DMS53 treated with DMSO at 0.1 percent for 48 hours (cell line): Measurements from ENCODE around the gene AR.

ENCODE experiments used
- DNase-seq: peaks from one replicate; lab custom pipeline; 2025; ENCODE audit not compliant: unreplicated experiment; lab: John Stamatoyannopoulos, UW

The AR gene

DNA sequence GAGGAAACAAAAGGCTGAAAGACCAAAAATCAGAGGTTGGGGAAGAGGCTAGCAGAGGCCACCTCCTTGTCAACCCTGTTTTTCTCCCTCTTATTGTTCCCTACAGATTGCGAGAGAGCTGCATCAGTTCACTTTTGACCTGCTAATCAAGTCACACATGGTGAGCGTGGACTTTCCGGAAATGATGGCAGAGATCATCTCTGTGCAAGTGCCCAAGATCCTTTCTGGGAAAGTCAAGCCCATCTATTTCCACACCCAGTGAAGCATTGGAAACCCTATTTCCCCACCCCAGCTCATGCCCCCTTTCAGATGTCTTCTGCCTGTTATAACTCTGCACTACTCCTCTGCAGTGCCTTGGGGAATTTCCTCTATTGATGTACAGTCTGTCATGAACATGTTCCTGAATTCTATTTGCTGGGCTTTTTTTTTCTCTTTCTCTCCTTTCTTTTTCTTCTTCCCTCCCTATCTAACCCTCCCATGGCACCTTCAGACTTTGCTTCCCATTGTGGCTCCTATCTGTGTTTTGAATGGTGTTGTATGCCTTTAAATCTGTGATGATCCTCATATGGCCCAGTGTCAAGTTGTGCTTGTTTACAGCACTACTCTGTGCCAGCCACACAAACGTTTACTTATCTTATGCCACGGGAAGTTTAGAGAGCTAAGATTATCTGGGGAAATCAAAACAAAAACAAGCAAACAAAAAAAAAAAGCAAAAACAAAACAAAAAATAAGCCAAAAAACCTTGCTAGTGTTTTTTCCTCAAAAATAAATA, 179.9 kb downstream of the AR start:
- DNase-seq: no peak

DNA sequence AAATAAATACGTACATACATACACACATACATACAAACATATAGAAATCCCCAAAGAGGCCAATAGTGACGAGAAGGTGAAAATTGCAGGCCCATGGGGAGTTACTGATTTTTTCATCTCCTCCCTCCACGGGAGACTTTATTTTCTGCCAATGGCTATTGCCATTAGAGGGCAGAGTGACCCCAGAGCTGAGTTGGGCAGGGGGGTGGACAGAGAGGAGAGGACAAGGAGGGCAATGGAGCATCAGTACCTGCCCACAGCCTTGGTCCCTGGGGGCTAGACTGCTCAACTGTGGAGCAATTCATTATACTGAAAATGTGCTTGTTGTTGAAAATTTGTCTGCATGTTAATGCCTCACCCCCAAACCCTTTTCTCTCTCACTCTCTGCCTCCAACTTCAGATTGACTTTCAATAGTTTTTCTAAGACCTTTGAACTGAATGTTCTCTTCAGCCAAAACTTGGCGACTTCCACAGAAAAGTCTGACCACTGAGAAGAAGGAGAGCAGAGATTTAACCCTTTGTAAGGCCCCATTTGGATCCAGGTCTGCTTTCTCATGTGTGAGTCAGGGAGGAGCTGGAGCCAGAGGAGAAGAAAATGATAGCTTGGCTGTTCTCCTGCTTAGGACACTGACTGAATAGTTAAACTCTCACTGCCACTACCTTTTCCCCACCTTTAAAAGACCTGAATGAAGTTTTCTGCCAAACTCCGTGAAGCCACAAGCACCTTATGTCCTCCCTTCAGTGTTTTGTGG, 180.7 kb downstream of the AR start:
- DNase-seq: no peak

- no peak for DNase-seq
Measured at GRCh38 chrX:67725471-67725870, 181.7 kb downstream of the AR start.

GRCh38 chrX:67726018-67726417, 182.2 kb downstream of the AR start:
- DNase-seq: no peak

- no peak for DNase-seq
Measured at GRCh38 chrX:67727576-67727975, 183.8 kb downstream of the AR start.

- DNase-seq: no peak
Measured at GRCh38 chrX:67730296-67730695, 186.5 kb downstream of the AR start.

GRCh38 chrX:67731061-67731460, 187.2 kb downstream of the AR start:
- no peak for DNase-seq

DNA sequence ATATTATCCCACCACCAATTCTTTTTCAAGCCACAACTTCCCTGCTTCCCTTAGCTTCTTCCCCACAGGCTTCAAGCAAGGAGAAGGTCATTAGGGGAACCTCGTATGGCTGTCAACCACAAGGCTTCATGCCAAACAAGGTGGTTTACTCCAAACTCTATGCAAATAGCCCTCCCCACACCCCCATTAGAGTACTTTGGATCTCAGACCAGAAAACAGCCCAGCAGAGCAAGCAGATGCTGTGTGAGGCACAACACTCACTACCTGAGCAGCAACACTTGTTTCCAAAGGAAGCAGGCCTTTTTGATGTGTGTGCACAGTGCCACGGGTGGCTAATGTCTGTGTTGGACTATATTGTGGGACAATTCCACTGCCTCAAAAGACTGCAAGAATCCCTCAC, 189.0 kb downstream of the AR start:
- DNase-seq: no peak

DNA sequence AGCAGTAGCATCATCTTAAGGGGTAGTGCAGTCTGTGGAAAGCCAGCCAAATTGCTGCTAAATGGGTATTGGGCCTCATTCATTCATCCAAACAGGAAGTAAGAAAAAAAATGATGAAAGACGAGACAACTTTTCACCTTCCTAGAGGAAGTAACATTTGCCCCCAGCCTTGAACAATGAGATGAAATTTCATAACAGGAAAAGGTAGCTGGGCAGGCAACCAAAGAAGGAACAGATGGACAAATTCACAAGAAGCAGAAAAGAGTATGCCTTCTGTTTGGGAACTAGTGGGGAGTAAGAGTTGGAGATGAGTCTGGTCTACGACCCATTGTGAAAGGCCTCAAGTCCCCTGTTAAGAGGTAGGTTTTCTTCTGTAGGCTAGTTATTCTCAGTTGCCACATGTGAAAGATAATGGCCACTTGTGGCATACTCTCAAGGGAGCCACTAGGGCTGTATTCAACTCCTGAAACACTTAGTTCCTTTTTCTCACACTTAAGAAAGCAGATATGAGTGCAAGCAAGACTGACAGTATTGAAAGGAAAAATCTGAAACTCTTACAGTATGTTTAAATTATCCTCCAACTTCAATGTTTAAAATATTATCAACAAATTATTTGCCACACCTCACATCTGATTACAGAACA, 190.4 kb downstream of the AR start:
- no peak for DNase-seq

DNA sequence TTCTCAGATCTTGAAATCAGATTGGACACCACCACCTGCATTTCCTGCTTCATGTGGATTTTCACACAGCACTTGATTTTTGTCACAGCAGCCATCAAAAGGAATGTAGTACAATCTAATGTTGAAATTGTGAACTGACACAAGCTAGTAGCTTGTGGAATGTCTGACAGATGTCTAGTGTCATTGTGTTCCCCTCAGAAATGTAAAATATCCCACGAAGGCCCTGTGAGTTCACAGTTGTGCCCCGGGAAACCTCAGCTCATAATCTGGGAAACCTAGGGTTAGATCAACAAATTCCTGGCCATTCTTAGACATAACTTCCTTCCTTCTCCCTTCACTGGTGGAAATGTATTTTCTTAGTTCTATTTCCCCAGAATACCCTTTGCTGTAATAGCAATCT, 205.7 kb downstream of the AR start:
- no peak for DNase-seq

DNA sequence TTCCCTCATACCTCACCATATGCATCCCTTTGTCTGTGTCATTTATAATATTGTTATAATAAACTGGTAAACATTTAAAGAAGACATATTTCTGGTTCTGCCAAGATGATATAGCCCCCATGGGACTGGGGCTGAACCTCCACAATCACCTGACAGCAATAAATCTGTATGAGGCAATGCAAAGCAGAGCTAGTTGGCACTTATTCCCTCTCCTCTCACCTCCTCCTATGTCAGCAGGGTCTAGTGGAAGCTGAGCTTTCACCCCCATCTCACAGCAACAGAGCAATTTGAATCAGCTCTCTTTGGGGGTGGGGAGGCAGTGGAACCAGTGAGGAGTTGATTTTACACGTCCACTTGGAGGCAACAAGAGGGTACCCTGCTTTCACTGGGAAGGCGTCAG, 206.9 kb downstream of the AR start:
- DNase-seq: no peak

DNA sequence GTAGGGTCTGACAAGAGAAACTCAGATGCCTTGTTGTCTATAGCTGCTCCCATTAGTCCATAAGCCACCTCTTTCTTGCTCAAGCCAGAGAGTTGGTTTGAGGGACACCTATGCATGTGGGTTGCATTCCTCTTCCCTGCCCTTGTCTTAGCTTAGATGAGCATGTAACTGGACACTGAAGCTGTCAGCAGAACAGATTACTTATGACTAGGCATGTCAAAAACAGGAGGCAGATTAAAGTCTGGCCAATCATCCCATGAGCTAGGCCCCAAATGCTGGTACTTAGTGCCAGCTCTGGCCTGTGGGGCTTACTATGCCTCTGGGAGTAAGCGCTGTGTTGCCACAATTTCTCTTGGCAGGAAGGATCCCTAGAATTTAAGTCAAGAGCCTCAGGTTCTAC, 215.2 kb downstream of the AR start:
- no peak for DNase-seq

GRCh38 chrX:67777148-67777547, 233.3 kb downstream of the AR start:
- no peak for DNase-seq

GRCh38 chrX:67779099-67779498, 235.3 kb downstream of the AR start:
- DNase-seq: no peak
